Measurements from ENCODE around the gene TUSC2.
A peak's percentile ranks its signal among the peaks of the same experiment; 100 is the strongest.

Gene TUSC2

DNA sequence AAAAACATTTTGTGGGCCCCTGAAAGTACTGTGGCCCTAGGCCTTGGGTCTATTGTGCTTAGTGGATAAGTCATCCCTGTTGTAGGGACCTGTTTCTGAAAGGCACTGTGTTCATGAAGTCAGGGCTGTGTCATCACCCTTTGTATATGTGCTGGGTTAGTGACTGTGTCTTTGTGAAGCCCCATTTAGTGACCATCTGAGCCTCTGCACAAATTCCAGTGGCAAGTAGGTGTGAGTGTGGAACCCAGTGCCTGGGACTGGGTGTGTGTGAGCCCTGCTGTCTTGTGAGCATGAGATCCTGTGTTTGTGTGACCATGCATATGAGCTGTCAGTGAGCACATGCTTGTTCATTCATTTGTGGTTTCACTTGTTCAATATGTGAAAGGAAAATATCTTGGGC is 23.4 kb downstream of the TUSC2 start:
- DNase-seq (ENCODE audit: low read depth) = no peak
- H3K4me3 ChIP-seq (ENCODE audit: control insufficient read depth, low read depth, low read length) = no peak overlapping the region
- TF ChIP-seq, protein P1, sequence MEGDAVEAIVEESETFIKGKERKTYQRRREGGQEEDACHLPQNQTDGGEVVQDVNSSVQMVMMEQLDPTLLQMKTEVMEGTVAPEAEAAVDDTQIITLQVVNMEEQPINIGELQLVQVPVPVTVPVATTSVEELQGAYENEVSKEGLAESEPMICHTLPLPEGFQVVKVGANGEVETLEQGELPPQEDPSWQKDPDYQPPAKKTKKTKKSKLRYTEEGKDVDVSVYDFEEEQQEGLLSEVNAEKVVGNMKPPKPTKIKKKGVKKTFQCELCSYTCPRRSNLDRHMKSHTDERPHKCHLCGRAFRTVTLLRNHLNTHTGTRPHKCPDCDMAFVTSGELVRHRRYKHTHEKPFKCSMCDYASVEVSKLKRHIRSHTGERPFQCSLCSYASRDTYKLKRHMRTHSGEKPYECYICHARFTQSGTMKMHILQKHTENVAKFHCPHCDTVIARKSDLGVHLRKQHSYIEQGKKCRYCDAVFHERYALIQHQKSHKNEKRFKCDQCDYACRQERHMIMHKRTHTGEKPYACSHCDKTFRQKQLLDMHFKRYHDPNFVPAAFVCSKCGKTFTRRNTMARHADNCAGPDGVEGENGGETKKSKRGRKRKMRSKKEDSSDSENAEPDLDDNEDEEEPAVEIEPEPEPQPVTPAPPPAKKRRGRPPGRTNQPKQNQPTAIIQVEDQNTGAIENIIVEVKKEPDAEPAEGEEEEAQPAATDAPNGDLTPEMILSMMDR (IDR thresholded peaks at IDR 0.05; ENCODE audit: control insufficient read depth, insufficient read depth, low read depth, low read length, missing control alignments) = no peak

GRCh38 chr3:50303013-50303815 is 24.8 kb downstream of the TUSC2 start, which contains the start of gene HYAL1:
TSS of gene HYAL1 (minus strand) at chr3:50303574. CDS start at chr3:50302956, 618 bp downstream.
- no peak for DNase-seq (ENCODE audit: low read depth)
- H3K4me3 ChIP-seq (ENCODE audit: control insufficient read depth, low read depth, low read length) = no peak within 1 kb of the TSS
- TF ChIP-seq, protein P1 (IDR thresholded peaks at IDR 0.05; ENCODE audit: control insufficient read depth, insufficient read depth, low read depth, low read length, missing control alignments) = no peak

DNA sequence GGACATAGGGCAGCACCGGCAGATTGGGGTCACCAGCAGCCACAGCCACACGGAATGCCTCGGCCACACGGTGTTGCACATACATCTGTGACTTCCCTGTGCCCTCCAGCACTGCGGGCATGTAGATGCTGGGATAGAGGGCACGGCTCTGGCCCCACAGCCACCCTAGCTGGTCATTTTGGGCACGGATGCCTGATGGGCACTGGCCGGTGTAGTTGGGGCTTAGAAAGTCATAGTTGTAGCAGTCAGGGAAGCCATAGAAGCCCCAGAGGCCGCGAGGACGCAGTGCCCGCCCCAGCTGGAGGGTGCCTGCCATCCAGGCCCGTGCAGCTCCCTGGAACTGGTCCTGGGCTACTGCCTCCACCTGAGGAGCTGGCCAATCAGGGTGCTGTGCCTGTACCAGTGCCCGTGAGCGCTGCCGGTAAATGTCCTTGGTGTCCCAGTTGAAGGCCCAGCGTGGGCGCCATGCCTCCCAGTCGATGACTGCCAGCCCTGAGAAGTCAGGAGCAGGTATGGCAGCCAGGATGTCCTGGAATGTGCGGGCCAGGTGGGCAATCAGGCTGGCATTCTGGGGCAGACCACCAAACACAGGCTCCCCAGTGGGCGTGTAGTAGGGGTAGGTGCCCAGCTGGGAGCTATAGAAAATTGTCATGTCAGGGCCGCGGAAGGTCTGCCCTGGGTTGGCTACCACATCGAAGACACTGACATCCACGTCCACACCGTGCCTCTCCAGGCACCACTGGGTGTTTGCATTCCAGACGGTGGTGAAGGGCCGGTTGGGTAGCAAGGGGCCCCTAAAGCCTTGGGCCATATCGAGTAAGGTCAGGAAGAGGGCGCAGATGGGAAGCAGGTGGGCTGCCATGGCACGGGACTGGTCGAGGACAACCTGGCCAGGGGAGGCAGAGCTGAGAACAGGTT is 25.7 kb downstream of the TUSC2 start:
- H3K4me3 ChIP-seq (ENCODE audit: control insufficient read depth, low read depth, low read length) = no peak overlapping the region
- TF ChIP-seq, protein P1 (IDR thresholded peaks at IDR 0.05; ENCODE audit: control insufficient read depth, insufficient read depth, low read depth, low read length, missing control alignments) = no peak
- no peak for DNase-seq (ENCODE audit: low read depth)

DNA sequence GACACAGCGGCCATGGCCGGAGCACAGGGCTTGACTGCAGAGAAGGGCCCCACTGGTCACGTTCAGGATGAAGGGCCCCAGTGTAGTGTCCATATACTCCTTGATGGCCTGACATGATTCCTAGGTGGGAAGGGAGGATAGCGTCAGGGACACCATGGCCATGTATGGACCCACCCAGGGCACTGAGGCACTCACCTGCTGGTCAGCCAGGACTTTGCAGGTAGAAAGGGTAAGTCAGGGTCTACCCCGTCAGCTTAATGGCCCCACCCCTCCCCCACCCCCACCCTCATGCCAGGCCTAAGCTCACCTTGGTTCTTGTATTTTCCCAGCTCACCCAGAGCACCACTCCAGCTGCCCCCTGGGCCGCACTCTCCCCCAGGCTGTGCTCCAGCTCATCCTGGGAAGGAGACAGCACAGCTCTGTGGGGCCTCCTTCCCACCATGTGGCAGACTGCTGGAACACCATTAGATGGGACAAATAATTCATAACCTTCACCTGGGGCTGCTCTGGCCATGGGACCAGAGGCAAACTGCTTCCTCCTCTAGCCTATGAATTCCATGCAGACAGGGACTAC is 27.3 kb downstream of the TUSC2 start:
- H3K4me3 ChIP-seq (ENCODE audit: control insufficient read depth, low read depth, low read length) = no peak overlapping the region
- no peak for DNase-seq (ENCODE audit: low read depth)
- TF ChIP-seq, protein P1 (IDR thresholded peaks at IDR 0.05; ENCODE audit: control insufficient read depth, insufficient read depth, low read depth, low read length, missing control alignments) = no peak

- H3K4me3 ChIP-seq (ENCODE audit: control insufficient read depth, low read depth, low read length) = peak overlapping the region; percentile 44
- DNase-seq (ENCODE audit: low read depth) = no peak
- TF ChIP-seq, protein P1 (IDR thresholded peaks at IDR 0.05; ENCODE audit: control insufficient read depth, insufficient read depth, low read depth, low read length, missing control alignments) = no peak
Measured at GRCh38 chr3:50299929-50300680, 27.9 kb downstream of the TUSC2 start.

GRCh38 chr3:50299638-50299928 is 28.4 kb downstream of the TUSC2 start:
- H3K4me3 ChIP-seq (ENCODE audit: control insufficient read depth, low read depth, low read length) = peak overlapping the region; percentile 44
- TF ChIP-seq, protein P1 (IDR thresholded peaks at IDR 0.05; ENCODE audit: control insufficient read depth, insufficient read depth, low read depth, low read length, missing control alignments) = no peak
- no peak for DNase-seq (ENCODE audit: low read depth)

Measured in AG09309 (cell line).